Progenitor cell of endocrine pancreas (in vitro differentiated cells): Measurements from ENCODE around the gene ZIC5. TPM values are rescaled to one million over a fixed set of nuclear protein-coding genes. Genes with fewer than 3 reads are reported as not detected.
A peak's percentile ranks its signal among the peaks of the same experiment; 100 is the strongest.

Experiments used
- DNase-seq: peaks from one replicate; pipeline ENCODE4 v3.0.0; 2021; ENCODE audit warnings: low spot score; ENCODE audit not compliant: unreplicated experiment
- H3K27ac Mint-ChIP-seq: 2 replicates; pipeline ENCODE4 v1.8.0; 2021; ENCODE audit warnings: mild to moderate bottlenecking, moderate library complexity, mixed read lengths
- H3K27me3 Mint-ChIP-seq: 2 replicates; pipeline ENCODE4 v1.8.0; 2021; ENCODE audit warnings: mixed read lengths
- H3K36me3 Mint-ChIP-seq: 2 replicates; pipeline ENCODE4 v1.8.0; 2022; ENCODE audit warnings: mixed read lengths; ENCODE audit not compliant: insufficient read depth
- H3K4me1 Mint-ChIP-seq: 2 replicates; pipeline ENCODE4 v1.8.0; 2021; ENCODE audit warnings: low read depth, mixed read lengths
- H3K4me3 Mint-ChIP-seq: 2 replicates; pipeline ENCODE4 v1.8.0; 2021; ENCODE audit warnings: low read depth, mild to moderate bottlenecking, moderate library complexity, mixed read lengths
- H3K9me3 Mint-ChIP-seq: 2 replicates; pipeline ENCODE4 v1.8.0; 2021; ENCODE audit warnings: low read depth, mixed read lengths
- CTCF ChIP-seq: fragments of 200-600 bp; sonication (generic); IDR thresholded peaks from one replicate; pipeline ENCODE4 v1.5.0; 2021; ENCODE audit warnings: antibody characterized with exemption, mild to moderate bottlenecking; ENCODE audit not compliant: unreplicated experiment
- total RNA-seq: library from RNA; stranded (reverse); gene quantifications from 2 replicates; pipeline ENCODE4 v1.2.1, GENCODE V29; 2021

ZIC5 gene
- total RNA-seq, 1 donor from 2014 or later, result not detected

- Mint-ChIP-seq H3K27ac (no peak overlapping the region), H3K4me1 (peaks cover 4% of the 10 kb centered on the region), H3K27me3 (peaks cover 46% of the 10 kb centered on the region), H3K9me3 (no peaks in the 10 kb centered on the region), H3K4me3 (no peak overlapping the region), H3K36me3 (no peaks in the 10 kb centered on the region)
- TF ChIP-seq CTCF, result no peak
- DNase-seq, result no peak
Measured at GRCh38 chr13:99941911-99942310, 29.7 kb downstream of the ZIC5 start.

GRCh38 chr13:99941086-99941485, 30.5 kb downstream of the ZIC5 start:
- no peak for TF ChIP-seq CTCF
- Mint-ChIP-seq H3K4me1 (peaks cover 4% of the 10 kb centered on the region), H3K36me3 (no peaks in the 10 kb centered on the region), H3K27me3 (peaks cover 39% of the 10 kb centered on the region), H3K27ac (peak overlapping the region; percentile 2), H3K4me3 (no peak overlapping the region), H3K9me3 (no peaks in the 10 kb centered on the region)
- DNase-seq, result no peak

GRCh38 chr13:99938635-99939034, 32.9 kb downstream of the ZIC5 start:
- TF ChIP-seq CTCF, result no peak
- Mint-ChIP-seq H3K4me3 (no peak overlapping the region), H3K4me1 (peaks cover 4% of the 10 kb centered on the region), H3K36me3 (no peaks in the 10 kb centered on the region), H3K27me3 (peaks cover 34% of the 10 kb centered on the region), H3K27ac (no peak overlapping the region), H3K9me3 (no peaks in the 10 kb centered on the region)
- DNase-seq, result no peak

- Mint-ChIP-seq H3K36me3 (no peaks in the 10 kb centered on the region), H3K9me3 (no peaks in the 10 kb centered on the region), H3K27me3 (peaks cover 34% of the 10 kb centered on the region), H3K4me3 (no peak overlapping the region), H3K27ac (no peak overlapping the region), H3K4me1 (no peaks in the 10 kb centered on the region)
- no peak for TF ChIP-seq CTCF
- no peak for DNase-seq
Measured at GRCh38 chr13:99935772-99936171, 35.8 kb downstream of the ZIC5 start.

GRCh38 chr13:99932912-99933311, 38.7 kb downstream of the ZIC5 start:
- Mint-ChIP-seq H3K4me3 (no peak overlapping the region), H3K9me3 (no peaks in the 10 kb centered on the region), H3K27me3 (peaks cover 23% of the 10 kb centered on the region), H3K27ac (no peak overlapping the region), H3K36me3 (no peaks in the 10 kb centered on the region), H3K4me1 (no peaks in the 10 kb centered on the region)
- DNase-seq, result no peak
- TF ChIP-seq CTCF, result no peak

GRCh38 chr13:99930925-99931324, 40.6 kb downstream of the ZIC5 start:
- H3K4me1 Mint-ChIP-seq, result no peaks in the 10 kb centered on the region
- H3K9me3 Mint-ChIP-seq, result no peaks in the 10 kb centered on the region
- DNase-seq, result no peak
- TF ChIP-seq CTCF, result no peak
- peaks cover 27% of the 10 kb centered on the region for H3K27me3 Mint-ChIP-seq
- H3K27ac Mint-ChIP-seq, result no peak overlapping the region
- H3K4me3 Mint-ChIP-seq, result no peak overlapping the region
- H3K36me3 Mint-ChIP-seq, result no peaks in the 10 kb centered on the region
